GM21360 (cell line): ENCODE data around the gene RET.
"Not testable (repeated sequence)": the region's sequence is repeated elsewhere in the genome, so short reads cannot be mapped to it uniquely, and the experiment has no call there.

Experiments used
- ATAC-seq: cut with Tn5 transposase; IDR thresholded peaks from one replicate; pipeline ENCODE4 v1.9.1; 2021; ENCODE audit warnings: mild to moderate bottlenecking, moderate library complexity; ENCODE audit not compliant: unreplicated experiment

RET gene

GRCh38 chr10:43131906-43132305, 55.0 kb downstream of the RET start:
- ATAC-seq: no peak

GRCh38 chr10:43132867-43133787, 56.3 kb downstream of the RET start:
- ATAC-seq: no peak

- no peak for ATAC-seq
Observed at GRCh38 chr10:43134126-43134905, 57.4 kb downstream of the RET start.

GRCh38 chr10:43135064-43135463, 58.2 kb downstream of the RET start:
- ATAC-seq: no peak

GRCh38 chr10:43135656-43136055, 58.8 kb downstream of the RET start:
- ATAC-seq: no peak

GRCh38 chr10:43136432-43136831, 59.6 kb downstream of the RET start:
- ATAC-seq: no peak

- ATAC-seq: no peak
Observed at GRCh38 chr10:43136995-43137716, 60.3 kb downstream of the RET start.

- peak; percentile 28 for ATAC-seq
Observed at GRCh38 chr10:43137717-43138020, 60.8 kb downstream of the RET start.

- ATAC-seq: peak; percentile 66
Observed at GRCh38 chr10:43138021-43138756, 61.3 kb downstream of the RET start, which contains the start of gene CSGALNACT2. TSS of gene CSGALNACT2 (plus strand) at chr10:43138445. CDS start at chr10:43155150, 16,705 bp downstream.

- peak; percentile 34 for ATAC-seq
Observed at GRCh38 chr10:43138757-43139241, 61.9 kb downstream of the RET start.

- no peak for ATAC-seq
Observed at GRCh38 chr10:43141421-43141820, 64.6 kb downstream of the RET start.

- ATAC-seq: no peak
Observed at GRCh38 chr10:43145311-43145710, 68.4 kb downstream of the RET start.

- not testable (repeated sequence) for ATAC-seq
Observed at GRCh38 chr10:43145936-43146335, 69.1 kb downstream of the RET start.

GRCh38 chr10:43151371-43151770, 74.5 kb downstream of the RET start:
- no peak for ATAC-seq

- ATAC-seq: no peak
Observed at GRCh38 chr10:43153901-43154300, 77.0 kb downstream of the RET start.

- ATAC-seq: no peak
Observed at GRCh38 chr10:43155221-43155620, 78.4 kb downstream of the RET start.

GRCh38 chr10:43155741-43156140, 78.9 kb downstream of the RET start:
- no peak for ATAC-seq

GRCh38 chr10:43156590-43157341, 79.9 kb downstream of the RET start:
- no peak for ATAC-seq

- no peak for ATAC-seq
Observed at GRCh38 chr10:43158636-43159035, 81.8 kb downstream of the RET start.
